HCT116 (cell line): ENCODE results near the gene DNPH1. TPM values are rescaled to one million over a fixed set of nuclear protein-coding genes. Genes with fewer than 3 reads are reported as not detected.

Experiments used
- ATAC-seq: fragments of 200-7000 bp; cut with Tn5 transposase; 2 replicates; pipeline ENCODE4 v1.9.1; 2020; ENCODE audit warnings: mild to moderate bottlenecking, moderate library complexity
- BruUV-seq: library from RNA; stranded (reverse); fragments of 400-500 nt; replicated peaks from 2 replicates; lab custom pipeline; 2021; lab: Mats Ljungman, UMichigan
- CTCF ChIA-PET: fragments of 300-600 bp; sonication (Branson Sonifier 250); formaldehyde crosslinking; loops from one replicate; lab custom pipeline; 2021; ENCODE audit warnings: antibody characterized with exemption; lab: Charles Lee
- POLR2A ChIA-PET: fragments of 300-600, 350-600 bp; sonication (Branson Sonifier 250); formaldehyde crosslinking; loops from one replicate; lab custom pipeline; 2021; ENCODE audit warnings: antibody characterized with exemption; lab: Charles Lee
- RAD21 ChIA-PET, 2 experiments: fragments of 300-600 bp; sonication (Branson Sonifier 250); formaldehyde crosslinking; loops; one replicate each; lab custom pipeline; 2023; ENCODE audit warnings: low total read pairs in 2 of 2; ENCODE audit not compliant: uncharacterized antibody in 2 of 2, unreplicated experiment in 2 of 2, low non-redundant PET in 1 of 2; lab: Charles Lee
- DNase-seq: peaks from one replicate; pipeline ENCODE4 v3.0.0-alpha.2; 2010; ENCODE audit warnings: low read depth, low spot score
- H2AFZ ChIP-seq: fragments of 200-600 bp; shearing (Covaris generic), sonication (generic); 2 replicates; pipeline ENCODE4 v1.6.1; 2017; ENCODE audit warnings: low read depth, mixed run types, mixed read lengths, antibody characterized with exemption, low read length; ENCODE audit not compliant: poor library complexity, severe bottlenecking
- H3K27ac ChIP-seq: 2 replicates; pipeline ENCODE4 v1.5.1; 2012; ENCODE audit warnings: low read depth, low read length
- H3K27me3 ChIP-seq: fragments of 200-600 bp; sonication (generic); 2 replicates; pipeline ENCODE4 v1.6.1; 2016; ENCODE audit warnings: mixed run types, low read length, mixed read lengths; ENCODE audit not compliant: insufficient read depth
- H3K36me3 ChIP-seq, 2 experiments: fragments of 200-500 bp in 1 of 2; fragments of 200-600 bp in 1 of 2; sonication (Bioruptor generic) in 1 of 2; sonication (generic) in 1 of 2; 2 replicates each; pipeline versions ENCODE4 v1.5.1 to v1.6.1; 2014 to 2016; ENCODE audit warnings: low read length in 2 of 2, inconsistent platforms in 1 of 2, mixed read lengths in 1 of 2, mixed run types in 1 of 2; ENCODE audit not compliant: insufficient read depth in 2 of 2, control insufficient read depth in 1 of 2
- H3K4me1 ChIP-seq, 2 experiments: fragments of 200-600 bp in 1 of 2; sonication (generic) in 1 of 2; 2 replicates each; pipeline versions ENCODE4 v1.5.1 to v1.6.1; 2012 to 2017; ENCODE audit warnings: low read length in 2 of 2, inconsistent platforms in 1 of 2, mild to moderate bottlenecking in 1 of 2, mixed read lengths in 1 of 2, mixed run types in 1 of 2, moderate library complexity in 1 of 2; ENCODE audit not compliant: insufficient read depth in 2 of 2, control insufficient read depth in 1 of 2
- H3K4me2 ChIP-seq: fragments of 200-600 bp; sonication (generic); 2 replicates; pipeline ENCODE4 v1.6.1; 2017; ENCODE audit warnings: mixed run types, low read length, mixed read lengths
- H3K4me3 ChIP-seq, 2 experiments: fragments of 200-600 bp in 1 of 2; sonication (generic) in 1 of 2; replicated peaks in 1 of 2; 2 replicates each; pipeline ENCODE4 v1.5.1; 2011 to 2016; ENCODE audit warnings: low read length in 2 of 2, control low read depth in 1 of 2, low read depth in 1 of 2, mild to moderate bottlenecking in 1 of 2, mixed read lengths in 1 of 2, mixed run types in 1 of 2
- H3K79me2 ChIP-seq: fragments of 200-600 bp; sonication (generic); 2 replicates; pipeline ENCODE4 v1.6.1; 2017; ENCODE audit warnings: mild to moderate bottlenecking, mixed run types, low read length, moderate library complexity, mixed read lengths; ENCODE audit not compliant: insufficient read depth
- H3K9ac ChIP-seq: fragments of 200-600 bp; sonication (generic); 2 replicates; pipeline ENCODE4 v1.6.1; 2016; ENCODE audit warnings: low read length, mixed read lengths
- H3K9me2 ChIP-seq: fragments of 200-600 bp; sonication (generic), shearing (Covaris generic); 2 replicates; pipeline ENCODE4 v1.6.1; 2017; ENCODE audit warnings: mixed run types, mild to moderate bottlenecking, moderate library complexity; ENCODE audit not compliant: insufficient read depth
- H3K9me3 ChIP-seq, 2 experiments: fragments of 200-500 bp in 1 of 2; fragments of 200-600 bp in 1 of 2; sonication (Bioruptor generic) in 1 of 2; sonication (generic) in 1 of 2; 2 replicates each; pipeline ENCODE4 v1.6.1; 2014 to 2017; ENCODE audit warnings: low read length in 2 of 2, mixed read lengths in 2 of 2, inconsistent platforms in 1 of 2, low read depth in 1 of 2, mild to moderate bottlenecking in 1 of 2, mixed run types in 1 of 2, moderate library complexity in 1 of 2; ENCODE audit not compliant: control insufficient read depth in 1 of 2, insufficient read depth in 1 of 2
- H4K20me1 ChIP-seq: fragments of 200-600 bp; sonication (generic), shearing (Covaris generic); 2 replicates; pipeline ENCODE4 v1.6.1; 2017; ENCODE audit warnings: mixed run types, mild to moderate bottlenecking, moderate library complexity; ENCODE audit not compliant: insufficient read depth
- ATF3 ChIP-seq: IDR thresholded peaks from 2 replicates; pipeline ENCODE4 v1.6.1; 2012
- CBX3 ChIP-seq: IDR thresholded peaks from 2 replicates; pipeline ENCODE4 v1.6.1; 2012; ENCODE audit warnings: low read depth
- CEBPB ChIP-seq: IDR thresholded peaks from 2 replicates; pipeline ENCODE4 v1.6.1; 2012; ENCODE audit warnings: low read depth
- EGR1 ChIP-seq: IDR thresholded peaks from 2 replicates; pipeline ENCODE4 v1.6.1; 2012; ENCODE audit warnings: low read depth
- ELF1 ChIP-seq: IDR thresholded peaks from 2 replicates; pipeline ENCODE4 v1.6.1; 2012; ENCODE audit warnings: low read depth, borderline replicate concordance
- EZH2phosphoT487 ChIP-seq: fragments of 200-600 bp; IDR thresholded peaks from 2 replicates; pipeline ENCODE4 v1.6.1; 2018; ENCODE audit warnings: antibody characterized with exemption, borderline replicate concordance
- FOSL1 ChIP-seq: IDR thresholded peaks from 2 replicates; pipeline ENCODE4 v1.6.1; 2012; ENCODE audit warnings: low read depth
- JUND ChIP-seq: IDR thresholded peaks from 2 replicates; pipeline ENCODE4 v1.6.1; 2012
- POLR2A ChIP-seq: IDR thresholded peaks from 2 replicates; pipeline ENCODE4 v1.7.0; 2011; ENCODE audit warnings: borderline replicate concordance; ENCODE audit not compliant: insufficient read depth, insufficient read length; ENCODE audit errors: extremely low read depth
- POLR2AphosphoS5 ChIP-seq: IDR thresholded peaks from 2 replicates; pipeline ENCODE4 v1.6.1; 2011; ENCODE audit warnings: mild to moderate bottlenecking, low read depth, low read length, moderate library complexity
- SIN3A ChIP-seq: IDR thresholded peaks from 2 replicates; pipeline ENCODE4 v1.6.1; 2012; ENCODE audit warnings: low read depth
- SP1 ChIP-seq: IDR thresholded peaks from 2 replicates; pipeline ENCODE4 v1.6.1; 2012; ENCODE audit warnings: low read depth
- SRF ChIP-seq: IDR thresholded peaks from 2 replicates; pipeline ENCODE4 v1.6.1; 2012; ENCODE audit warnings: low read depth
- TCF7L2 ChIP-seq: IDR thresholded peaks from 2 replicates; pipeline ENCODE4 v1.7.0; 2011; ENCODE audit warnings: borderline replicate concordance, inconsistent platforms; ENCODE audit not compliant: insufficient read depth, insufficient read length; ENCODE audit errors: extremely low read depth
- YY1 ChIP-seq: IDR thresholded peaks from 2 replicates; pipeline ENCODE4 v1.6.1; 2011; ENCODE audit warnings: low read length, low read depth, moderate library complexity, mild to moderate bottlenecking; ENCODE audit not compliant: insufficient replicate concordance; ENCODE audit errors: extremely low read depth
- ZFX ChIP-seq: fragments of 450-650 bp; IDR thresholded peaks from 2 replicates; pipeline ENCODE4 v1.6.1; 2017
- intact Hi-C: fragments of 100-400 bp; cut with micrococcal nuclease; formaldehyde crosslinking; loops from 2 replicates; pipeline ENCODE4 v1.10.0; 2022
- total RNA-seq: library from RNA; stranded (reverse); gene quantifications from one replicate; pipeline ENCODE4 v1.2.1, GENCODE V29; 2021; ENCODE audit not compliant: unreplicated experiment
- TF ChIP-seq, protein P1 (sequence below), 3 experiments: fragments of 200-600 bp in 1 of 3; sonication (generic) in 1 of 3; IDR thresholded peaks in 2 of 3; conservative IDR thresholded peaks in 1 of 3; 2 replicates each; pipeline ENCODE4 v1.5.1; 2012 to 2017; ENCODE audit warnings: low read depth in 2 of 3, low read length in 2 of 3, antibody characterized with exemption in 1 of 3, borderline replicate concordance in 1 of 3, control low read depth in 1 of 3, mild to moderate bottlenecking in 1 of 3, mixed read lengths in 1 of 3, mixed run types in 1 of 3, moderate library complexity in 1 of 3; ENCODE audit not compliant: insufficient read depth in 1 of 3
- TF ChIP-seq, protein P2 (sequence below): IDR thresholded peaks from 2 replicates; pipeline ENCODE4 v1.6.1; 2011; ENCODE audit warnings: mild to moderate bottlenecking, low read length, moderate library complexity; ENCODE audit not compliant: insufficient replicate concordance; ENCODE audit errors: extremely low read depth
- TF ChIP-seq, protein P3 (sequence below): IDR thresholded peaks from 2 replicates; pipeline ENCODE4 v1.6.1; 2012

The DNPH1 gene
- total RNA-seq, 1 experiment from 2014 or later: 117 TPM

DNA sequence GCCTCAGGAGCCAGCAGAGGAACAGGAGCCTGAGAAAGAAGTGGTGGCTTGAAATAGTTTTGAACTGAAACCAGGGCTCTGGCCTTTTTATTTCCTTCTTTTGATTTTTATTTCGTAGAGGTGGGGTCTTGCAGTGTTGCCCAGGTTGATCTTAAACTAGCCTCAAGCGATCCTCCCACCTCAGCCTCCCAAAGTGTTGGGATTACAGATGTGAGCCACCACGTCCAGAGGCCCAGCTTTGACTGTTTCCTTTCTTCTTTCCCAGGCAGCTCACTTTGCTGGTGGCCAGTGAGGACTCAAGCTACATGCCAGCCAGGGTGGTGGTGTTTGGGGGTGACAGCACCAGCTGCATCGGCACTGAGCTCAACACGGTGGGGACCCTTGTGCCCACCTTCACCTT lies 26.8 kb downstream of the DNPH1 start:
- no TSS peak for BruUV-seq

GRCh38 chr6:43200541-43200940 lies 28.7 kb downstream of the DNPH1 start:
- no peak for ATAC-seq
- intact Hi-C loops: no loop called here
- CTCF ChIA-PET: no interaction called here
- TF ChIP-seq ELF1 (no peak), SIN3A (no peak), ZFX (no peak), POLR2A (no peak), SP1 (no peak), CEBPB (no peak), EZH2phosphoT487 (no peak), EGR1 (no peak)
- TF ChIP-seq, protein P1, sequence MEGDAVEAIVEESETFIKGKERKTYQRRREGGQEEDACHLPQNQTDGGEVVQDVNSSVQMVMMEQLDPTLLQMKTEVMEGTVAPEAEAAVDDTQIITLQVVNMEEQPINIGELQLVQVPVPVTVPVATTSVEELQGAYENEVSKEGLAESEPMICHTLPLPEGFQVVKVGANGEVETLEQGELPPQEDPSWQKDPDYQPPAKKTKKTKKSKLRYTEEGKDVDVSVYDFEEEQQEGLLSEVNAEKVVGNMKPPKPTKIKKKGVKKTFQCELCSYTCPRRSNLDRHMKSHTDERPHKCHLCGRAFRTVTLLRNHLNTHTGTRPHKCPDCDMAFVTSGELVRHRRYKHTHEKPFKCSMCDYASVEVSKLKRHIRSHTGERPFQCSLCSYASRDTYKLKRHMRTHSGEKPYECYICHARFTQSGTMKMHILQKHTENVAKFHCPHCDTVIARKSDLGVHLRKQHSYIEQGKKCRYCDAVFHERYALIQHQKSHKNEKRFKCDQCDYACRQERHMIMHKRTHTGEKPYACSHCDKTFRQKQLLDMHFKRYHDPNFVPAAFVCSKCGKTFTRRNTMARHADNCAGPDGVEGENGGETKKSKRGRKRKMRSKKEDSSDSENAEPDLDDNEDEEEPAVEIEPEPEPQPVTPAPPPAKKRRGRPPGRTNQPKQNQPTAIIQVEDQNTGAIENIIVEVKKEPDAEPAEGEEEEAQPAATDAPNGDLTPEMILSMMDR (IDR thresholded peaks at IDR 0.05 in 2 of 3, conservative IDR thresholded peaks at IDR 0.05 in 1 of 3; ENCODE audit: borderline replicate concordance in 1 of 3, insufficient read depth in 1 of 3, low read depth in 2 of 3, low read length in 2 of 3): no peak
- TF ChIP-seq, protein P2, sequence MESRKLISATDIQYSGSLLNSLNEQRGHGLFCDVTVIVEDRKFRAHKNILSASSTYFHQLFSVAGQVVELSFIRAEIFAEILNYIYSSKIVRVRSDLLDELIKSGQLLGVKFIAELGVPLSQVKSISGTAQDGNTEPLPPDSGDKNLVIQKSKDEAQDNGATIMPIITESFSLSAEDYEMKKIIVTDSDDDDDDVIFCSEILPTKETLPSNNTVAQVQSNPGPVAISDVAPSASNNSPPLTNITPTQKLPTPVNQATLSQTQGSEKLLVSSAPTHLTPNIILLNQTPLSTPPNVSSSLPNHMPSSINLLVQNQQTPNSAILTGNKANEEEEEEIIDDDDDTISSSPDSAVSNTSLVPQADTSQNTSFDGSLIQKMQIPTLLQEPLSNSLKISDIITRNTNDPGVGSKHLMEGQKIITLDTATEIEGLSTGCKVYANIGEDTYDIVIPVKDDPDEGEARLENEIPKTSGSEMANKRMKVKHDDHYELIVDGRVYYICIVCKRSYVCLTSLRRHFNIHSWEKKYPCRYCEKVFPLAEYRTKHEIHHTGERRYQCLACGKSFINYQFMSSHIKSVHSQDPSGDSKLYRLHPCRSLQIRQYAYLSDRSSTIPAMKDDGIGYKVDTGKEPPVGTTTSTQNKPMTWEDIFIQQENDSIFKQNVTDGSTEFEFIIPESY: no peak

More for the DNA sequence above, 26.8 kb downstream of the DNPH1 start:
- H4K20me1 ChIP-seq: no peaks in the 10 kb centered on the region
- H3K79me2 ChIP-seq: no peaks in the 10 kb centered on the region
- ChIA-PET POLR2A (interaction anchor here (0.5 kb wide), 1 partner anchor 273 kb away, joined by 3 read pairs; the partner anchor contains the start of gene CNPY3), RAD21 (no interaction called here), CTCF (no interaction called here)
- H2AFZ ChIP-seq: no peak overlapping the region
- no peaks in the 10 kb centered on the region for H3K9me3 ChIP-seq
- H3K9me2 ChIP-seq: no peaks in the 10 kb centered on the region
- no peak overlapping the region for H3K27ac ChIP-seq
- H3K9ac ChIP-seq: no peak overlapping the region
- intact Hi-C loops: no loop called here
- H3K27me3 ChIP-seq: no peaks in the 10 kb centered on the region
- TF ChIP-seq YY1: no peak
- TF ChIP-seq POLR2A: no peak
- no peak for TF ChIP-seq CBX3
- no peak for TF ChIP-seq SP1
- no peak for TF ChIP-seq ELF1
- no peak for TF ChIP-seq ATF3
- no peak for TF ChIP-seq SIN3A
- TF ChIP-seq, protein P3, sequence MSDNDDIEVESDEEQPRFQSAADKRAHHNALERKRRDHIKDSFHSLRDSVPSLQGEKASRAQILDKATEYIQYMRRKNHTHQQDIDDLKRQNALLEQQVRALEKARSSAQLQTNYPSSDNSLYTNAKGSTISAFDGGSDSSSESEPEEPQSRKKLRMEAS: no peak
- TF ChIP-seq ZFX: no peak
- no peak for TF ChIP-seq CEBPB
- no peak for TF ChIP-seq TCF7L2
- no peak for TF ChIP-seq SRF
- TF ChIP-seq JUND: no peak
- no peak for TF ChIP-seq POLR2AphosphoS5
- TF ChIP-seq FOSL1: no peak
- no peak for DNase-seq
- H3K4me2 ChIP-seq: no peak overlapping the region
- H3K4me3 ChIP-seq: no peak overlapping the region
- H3K36me3 ChIP-seq: no peaks in the 10 kb centered on the region; a peak in 2 of 4 replicates
- no peak for ATAC-seq
- no peaks in the 10 kb centered on the region for H3K4me1 ChIP-seq

More at GRCh38 chr6:43200541-43200940, 28.7 kb downstream of the DNPH1 start:
- Histone ChIP-seq H3K9ac (no peak overlapping the region), H2AFZ (no peak overlapping the region), H3K36me3 (peaks cover 0 to 3% of the 10 kb centered on the region in 2 experiments; a peak in 2 of 4 replicates), H3K9me2 (no peaks in the 10 kb centered on the region), H3K27me3 (no peaks in the 10 kb centered on the region), H4K20me1 (no peaks in the 10 kb centered on the region), H3K9me3 (no peaks in the 10 kb centered on the region), H3K27ac (no peak overlapping the region), H3K4me3 (no peak overlapping the region), H3K4me1 (no peaks in the 10 kb centered on the region), H3K79me2 (no peaks in the 10 kb centered on the region), H3K4me2 (no peak overlapping the region)
- ChIA-PET POLR2A (no interaction called here), RAD21 (no interaction called here)
- no TSS peak for BruUV-seq
- no peak for DNase-seq
